Effector memory CD8-positive, alpha-beta T cell (primary cell): ENCODE measurements around the gene MOK.
"Not testable (repeated sequence)": the region's sequence is repeated elsewhere in the genome, so short reads cannot be mapped to it uniquely, and the experiment has no call there.

Experiments used
- ATAC-seq: fragments of 150-1000 bp; cut with Tn5 transposase; replicated peaks from 2 replicates; pipeline ENCODE4 v1.10.0; 2021; ENCODE audit warnings: mild to moderate bottlenecking, moderate library complexity
- DNase-seq, 3 experiments: peaks; one replicate each; pipeline ENCODE4 v3.0.0; 2021
- H3K27ac Mint-ChIP-seq, 2 donors: one replicate each; pipeline ENCODE4 v1.8.0; 2022; ENCODE audit warnings: mild to moderate bottlenecking in 2 of 2, mixed read lengths in 2 of 2, moderate library complexity in 2 of 2
- H3K27me3 Mint-ChIP-seq, 2 donors: one replicate each; pipeline ENCODE4 v1.8.0; 2022; ENCODE audit warnings: mixed read lengths in 2 of 2
- H3K36me3 Mint-ChIP-seq: one replicate; pipeline ENCODE4 v1.8.0; 2022; ENCODE audit warnings: mild to moderate bottlenecking, moderate library complexity, mixed read lengths; ENCODE audit not compliant: insufficient read depth
- H3K4me1 Mint-ChIP-seq, 2 donors: one replicate each; pipeline ENCODE4 v1.8.0; 2022; ENCODE audit warnings: low read depth in 2 of 2, mixed read lengths in 2 of 2
- H3K4me3 Mint-ChIP-seq, 2 donors: one replicate each; pipeline ENCODE4 v1.8.0; 2022; ENCODE audit warnings: mild to moderate bottlenecking in 2 of 2, mixed read lengths in 2 of 2, moderate library complexity in 2 of 2
- H3K9me3 Mint-ChIP-seq, 2 donors: one replicate each; pipeline ENCODE4 v1.8.0; 2022; ENCODE audit warnings: mixed read lengths in 2 of 2

MOK gene

GRCh38 chr14:102262929-102263462 lies 42.0 kb downstream of the MOK start:
- no peaks in the 10 kb centered on the region for H3K9me3 Mint-ChIP-seq
- DNase-seq (no peak), ATAC-seq (no peak)
- peaks cover 6% of the 10 kb centered on the region for H3K36me3 Mint-ChIP-seq
- no peak overlapping the region for H3K4me3 Mint-ChIP-seq
- no peaks in the 10 kb centered on the region for H3K4me1 Mint-ChIP-seq
- no peaks in the 10 kb centered on the region for H3K27me3 Mint-ChIP-seq
- no peak overlapping the region for H3K27ac Mint-ChIP-seq

- Mint-ChIP-seq H3K9me3 (no peaks in the 10 kb centered on the region), H3K36me3 (peaks cover 3% of the 10 kb centered on the region), H3K4me1 (no peaks in the 10 kb centered on the region), H3K4me3 (no peak overlapping the region), H3K27me3 (no peaks in the 10 kb centered on the region), H3K27ac (no peak overlapping the region)
- ATAC-seq (no peak), DNase-seq (no peak)
These were observed 46.8 kb downstream of the MOK start for GRCh38 chr14:102258136-102258535.

GRCh38 chr14:102256716-102257115 lies 48.2 kb downstream of the MOK start:
- Mint-ChIP-seq H3K27me3 (no peaks in the 10 kb centered on the region), H3K4me3 (no peak overlapping the region), H3K9me3 (no peaks in the 10 kb centered on the region), H3K36me3 (peaks cover 3% of the 10 kb centered on the region), H3K27ac (no peak overlapping the region), H3K4me1 (no peaks in the 10 kb centered on the region)
- ATAC-seq, result no peak
- no peak for DNase-seq

- ATAC-seq (no peak), DNase-seq (no peak)
- no peak overlapping the region for H3K4me3 Mint-ChIP-seq
- H3K27me3 Mint-ChIP-seq, result no peaks in the 10 kb centered on the region
- no peaks in the 10 kb centered on the region for H3K4me1 Mint-ChIP-seq
- no peak overlapping the region for H3K27ac Mint-ChIP-seq
- peaks cover 3% of the 10 kb centered on the region for H3K36me3 Mint-ChIP-seq
- no peaks in the 10 kb centered on the region for H3K9me3 Mint-ChIP-seq
These were observed 49.4 kb downstream of the MOK start for GRCh38 chr14:102255401-102256190.

GRCh38 chr14:102252834-102253801 lies 51.8 kb downstream of the MOK start:
- no peak for ATAC-seq
- no peaks in the 10 kb centered on the region for H3K27me3 Mint-ChIP-seq

GRCh38 chr14:102251161-102251560 lies 53.8 kb downstream of the MOK start:
- H3K4me3 Mint-ChIP-seq, result no peak overlapping the region
- H3K27me3 Mint-ChIP-seq, result no peaks in the 10 kb centered on the region
- H3K9me3 Mint-ChIP-seq, result no peaks in the 10 kb centered on the region
- DNase-seq, result no peak
- no peak for ATAC-seq
- no peak overlapping the region for H3K27ac Mint-ChIP-seq
- H3K4me1 Mint-ChIP-seq, result no peaks in the 10 kb centered on the region
- no peaks in the 10 kb centered on the region for H3K36me3 Mint-ChIP-seq

More at GRCh38 chr14:102252834-102253801, 51.8 kb downstream of the MOK start:
- Mint-ChIP-seq H3K4me1 (no peaks in the 10 kb centered on the region), H3K4me3 (no peak overlapping the region), H3K36me3 (no peaks in the 10 kb centered on the region), H3K9me3 (no peaks in the 10 kb centered on the region), H3K27ac (no peak overlapping the region)
- DNase-seq, result no peak

GRCh38 chr14:102250636-102251035 lies 54.3 kb downstream of the MOK start:
- ATAC-seq, result no peak
- H3K27me3 Mint-ChIP-seq, result no peaks in the 10 kb centered on the region
- H3K4me1 Mint-ChIP-seq, result no peaks in the 10 kb centered on the region
- no peak for DNase-seq
- H3K27ac Mint-ChIP-seq, result no peak overlapping the region
- no peaks in the 10 kb centered on the region for H3K36me3 Mint-ChIP-seq
- H3K9me3 Mint-ChIP-seq, result no peaks in the 10 kb centered on the region
- no peak overlapping the region for H3K4me3 Mint-ChIP-seq

- no peak for DNase-seq
- Mint-ChIP-seq H3K27ac (no peak overlapping the region), H3K4me3 (no peak overlapping the region), H3K27me3 (no peaks in the 10 kb centered on the region), H3K9me3 (no peaks in the 10 kb centered on the region), H3K36me3 (no peaks in the 10 kb centered on the region), H3K4me1 (no peaks in the 10 kb centered on the region)
- no peak for ATAC-seq
These were observed 55.0 kb downstream of the MOK start for GRCh38 chr14:102249981-102250380.

- ATAC-seq (no peak), DNase-seq (no peak)
- Mint-ChIP-seq H3K27ac (no peak overlapping the region), H3K4me1 (no peaks in the 10 kb centered on the region), H3K36me3 (no peaks in the 10 kb centered on the region), H3K4me3 (no peak overlapping the region), H3K9me3 (no peaks in the 10 kb centered on the region), H3K27me3 (no peaks in the 10 kb centered on the region)
These were observed 55.9 kb downstream of the MOK start for GRCh38 chr14:102249041-102249440.

GRCh38 chr14:102248121-102248520 lies 56.8 kb downstream of the MOK start:
- Mint-ChIP-seq H3K27me3 (no peaks in the 10 kb centered on the region), H3K9me3 (no peaks in the 10 kb centered on the region), H3K4me1 (no peaks in the 10 kb centered on the region), H3K4me3 (no peak overlapping the region), H3K27ac (no peak overlapping the region), H3K36me3 (no peaks in the 10 kb centered on the region)
- DNase-seq (no peak), ATAC-seq (no peak)

GRCh38 chr14:102246071-102246470 lies 58.9 kb downstream of the MOK start:
- no peak overlapping the region for H3K27ac Mint-ChIP-seq
- no peaks in the 10 kb centered on the region for H3K27me3 Mint-ChIP-seq
- H3K36me3 Mint-ChIP-seq, result no peaks in the 10 kb centered on the region
- no peaks in the 10 kb centered on the region for H3K9me3 Mint-ChIP-seq
- ATAC-seq, result no peak
- no peak for DNase-seq
- no peak overlapping the region for H3K4me3 Mint-ChIP-seq
- H3K4me1 Mint-ChIP-seq, result no peaks in the 10 kb centered on the region

GRCh38 chr14:102243795-102244194 lies 61.2 kb downstream of the MOK start:
- not testable (repeated sequence) for H3K27me3 Mint-ChIP-seq, H3K27ac Mint-ChIP-seq, H3K36me3 Mint-ChIP-seq, H3K4me1 Mint-ChIP-seq, DNase-seq, H3K4me3 Mint-ChIP-seq, ATAC-seq, H3K9me3 Mint-ChIP-seq

GRCh38 chr14:102241147-102241546 lies 63.8 kb downstream of the MOK start:
- DNase-seq (no peak), ATAC-seq (no peak)
- no peaks in the 10 kb centered on the region for H3K9me3 Mint-ChIP-seq
- H3K4me3 Mint-ChIP-seq, result no peak overlapping the region
- no peak overlapping the region for H3K27ac Mint-ChIP-seq
- H3K36me3 Mint-ChIP-seq, result no peaks in the 10 kb centered on the region
- H3K27me3 Mint-ChIP-seq, result no peaks in the 10 kb centered on the region
- no peaks in the 10 kb centered on the region for H3K4me1 Mint-ChIP-seq
